CD8-positive, alpha-beta memory T cell (primary cell): ENCODE measurements around the gene MTA2. TPM values are rescaled to one million over a fixed set of nuclear protein-coding genes. Genes with fewer than 3 reads are reported as not detected.

Experiments
- CTCF ChIA-PET: fragments of 350-600 bp; sonication (Branson Sonifier 250); formaldehyde crosslinking; loops from one replicate; lab custom pipeline; 2021; ENCODE audit warnings: antibody characterized with exemption; lab: Charles Lee
- POLR2A ChIA-PET: fragments of 350-600 bp; sonication (Branson Sonifier 250); formaldehyde crosslinking; loops from one replicate; lab custom pipeline; 2021; ENCODE audit warnings: antibody characterized with exemption; lab: Charles Lee
- DNase-seq, 5 donors: peaks; one replicate each; pipeline versions ENCODE4 v3.0.0 to v3.0.0-alpha.2; 2020 to 2022; ENCODE audit warnings: mixed read lengths in 1 of 5
- H3K27ac ChIP-seq: one replicate; pipeline ENCODE4 v1.7.0; 2013; ENCODE audit warnings: low read depth, mild to moderate bottlenecking, low read length, moderate library complexity
- H3K27me3 ChIP-seq: 2 replicates; pipeline ENCODE4 v1.7.0; 2013; ENCODE audit warnings: low read length, mild to moderate bottlenecking; ENCODE audit not compliant: insufficient read depth, poor library complexity, severe bottlenecking
- H3K36me3 ChIP-seq: 2 replicates; pipeline ENCODE4 v1.7.0; 2013; ENCODE audit warnings: mild to moderate bottlenecking, low read length, moderate library complexity; ENCODE audit not compliant: insufficient read depth
- H3K4me1 ChIP-seq: 2 replicates; pipeline ENCODE4 v1.7.0; 2013; ENCODE audit warnings: mild to moderate bottlenecking, low read length, moderate library complexity; ENCODE audit not compliant: insufficient read depth
- H3K4me3 ChIP-seq: 2 replicates; pipeline ENCODE4 v1.7.0; 2013; ENCODE audit warnings: mild to moderate bottlenecking, low read length
- H3K9me3 ChIP-seq: 2 replicates; pipeline ENCODE4 v1.7.0; 2013; ENCODE audit warnings: mild to moderate bottlenecking, low read length
- H3K27ac Mint-ChIP-seq, 8 donors: one replicate each; pipeline ENCODE4 v1.8.0; 2020 to 2021; ENCODE audit warnings: mixed read lengths in 8 of 8, mild to moderate bottlenecking in 6 of 8, inconsistent platforms in 3 of 8, moderate library complexity in 3 of 8
- H3K27me3 Mint-ChIP-seq, 2 donors: one replicate each; pipeline ENCODE4 v1.8.0; 2020 to 2021; ENCODE audit warnings: mixed read lengths in 2 of 2, mild to moderate bottlenecking in 1 of 2, moderate library complexity in 1 of 2
- H3K36me3 Mint-ChIP-seq, 3 donors: one replicate each; pipeline ENCODE4 v1.8.0; 2020 to 2021; ENCODE audit warnings: mixed read lengths in 3 of 3, inconsistent platforms in 1 of 3, mild to moderate bottlenecking in 1 of 3
- H3K4me1 Mint-ChIP-seq, 3 donors: one replicate each; pipeline ENCODE4 v1.8.0; 2020 to 2021; ENCODE audit warnings: mixed read lengths in 3 of 3, inconsistent platforms in 1 of 3, mild to moderate bottlenecking in 1 of 3
- H3K4me3 Mint-ChIP-seq, 7 donors: one replicate each; pipeline ENCODE4 v1.8.0; 2020 to 2021; ENCODE audit warnings: mixed read lengths in 7 of 7, mild to moderate bottlenecking in 6 of 7, moderate library complexity in 4 of 7, inconsistent platforms in 2 of 7
- H3K9me3 Mint-ChIP-seq, 5 donors: one replicate each; pipeline ENCODE4 v1.8.0; 2020 to 2022; ENCODE audit warnings: mixed read lengths in 5 of 5, mild to moderate bottlenecking in 3 of 5, moderate library complexity in 2 of 5, inconsistent platforms in 1 of 5
- polyA plus RNA-seq: library from polyadenylated mRNA; unstranded; fragments of 300-500 nt; fragmentation: Illumina TruSeq; gene quantifications from one replicate; pipeline ENCODE4 v1.2.3, GENCODE V29; 2021
- total RNA-seq, 2 experiments: library from RNA; stranded (reverse); gene quantifications; one replicate each; pipeline ENCODE4 v1.2.3, GENCODE V29; 2021

The MTA2 gene
- total and polyA plus RNA-seq, 3 experiments from 2014 or later: 37.4 to 263 (median 248) TPM

DNA sequence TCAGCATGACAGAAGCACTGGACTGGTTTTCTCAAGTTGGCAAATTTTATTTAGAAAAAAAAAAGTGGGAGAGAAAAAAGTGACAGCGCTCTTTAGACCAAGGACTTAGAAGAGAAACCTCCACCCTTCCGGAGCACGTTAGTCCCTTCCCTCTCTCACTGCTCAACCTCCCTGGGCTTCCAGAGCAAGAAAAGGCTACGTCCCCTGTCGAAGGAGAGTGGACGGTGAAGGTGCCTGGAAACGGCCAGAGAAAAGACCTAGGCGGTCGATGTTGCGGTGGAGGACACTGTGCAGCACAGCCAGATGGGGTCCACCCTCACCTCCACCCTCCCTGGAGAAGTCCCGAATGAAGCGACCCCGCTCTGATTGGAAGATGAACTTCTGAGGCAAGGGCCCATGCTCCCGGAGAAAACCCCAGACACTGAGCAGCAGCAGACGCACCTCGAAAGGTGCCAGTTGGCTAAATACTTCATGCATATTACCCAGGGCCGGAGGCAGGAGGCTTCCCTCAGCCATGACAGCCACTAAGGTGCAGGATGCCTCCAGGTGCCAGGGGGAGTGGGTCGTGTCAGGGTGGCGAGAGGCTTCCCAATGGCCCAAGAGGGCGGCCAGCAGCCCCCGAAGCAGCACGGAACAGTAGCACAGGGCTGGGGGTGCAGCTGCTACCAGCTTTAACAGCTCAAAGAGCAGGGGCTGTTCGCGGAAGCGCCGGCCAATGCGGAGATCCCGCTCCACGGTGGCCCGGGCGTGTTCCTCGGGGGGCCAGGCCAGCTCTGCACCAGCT, 45.4 kb upstream of the MTA2 start:
- Histone ChIP-seq H3K9me3 (no peaks in the 10 kb centered on the region), H3K36me3 (peaks cover 14% of the 10 kb centered on the region), H3K27ac (peak overlapping the region; percentile 47), H3K27me3 (no peaks in the 10 kb centered on the region), H3K4me1 (peaks cover 26% of the 10 kb centered on the region), H3K4me3 (peak overlapping the region; percentile 11)
- no peak for DNase-seq
- ChIA-PET POLR2A (interaction anchor here (0.6 to 2.5 kb wide), 16 partner anchors 8 to 234 kb away, joined by 3 to 17 read pairs (median 7); partner anchors contain the start of genes B3GAT3, C11orf98, CSKMT and GNG3), CTCF (interaction anchor here (0.6 to 2.1 kb wide), 6 partner anchors 8 to 897 kb away, joined by 3 to 8 read pairs (median 4); partner anchors contain the start of genes C11orf98, CSKMT, LBHD1 and UQCC3)
- Mint-ChIP-seq H3K36me3 (peaks cover 0 to 50% (median 3%) of the 10 kb centered on the region in 3 donors), H3K27me3 (no peaks in the 10 kb centered on the region), H3K4me1 (peaks cover 20 to 44% (median 31%) of the 10 kb centered on the region in 3 donors), H3K27ac (peak overlapping the region; percentile 88 to 99 (median 98)), H3K9me3 (no peaks in the 10 kb centered on the region), H3K4me3 (peak overlapping the region; percentile 89 to 97 (median 96))

DNA sequence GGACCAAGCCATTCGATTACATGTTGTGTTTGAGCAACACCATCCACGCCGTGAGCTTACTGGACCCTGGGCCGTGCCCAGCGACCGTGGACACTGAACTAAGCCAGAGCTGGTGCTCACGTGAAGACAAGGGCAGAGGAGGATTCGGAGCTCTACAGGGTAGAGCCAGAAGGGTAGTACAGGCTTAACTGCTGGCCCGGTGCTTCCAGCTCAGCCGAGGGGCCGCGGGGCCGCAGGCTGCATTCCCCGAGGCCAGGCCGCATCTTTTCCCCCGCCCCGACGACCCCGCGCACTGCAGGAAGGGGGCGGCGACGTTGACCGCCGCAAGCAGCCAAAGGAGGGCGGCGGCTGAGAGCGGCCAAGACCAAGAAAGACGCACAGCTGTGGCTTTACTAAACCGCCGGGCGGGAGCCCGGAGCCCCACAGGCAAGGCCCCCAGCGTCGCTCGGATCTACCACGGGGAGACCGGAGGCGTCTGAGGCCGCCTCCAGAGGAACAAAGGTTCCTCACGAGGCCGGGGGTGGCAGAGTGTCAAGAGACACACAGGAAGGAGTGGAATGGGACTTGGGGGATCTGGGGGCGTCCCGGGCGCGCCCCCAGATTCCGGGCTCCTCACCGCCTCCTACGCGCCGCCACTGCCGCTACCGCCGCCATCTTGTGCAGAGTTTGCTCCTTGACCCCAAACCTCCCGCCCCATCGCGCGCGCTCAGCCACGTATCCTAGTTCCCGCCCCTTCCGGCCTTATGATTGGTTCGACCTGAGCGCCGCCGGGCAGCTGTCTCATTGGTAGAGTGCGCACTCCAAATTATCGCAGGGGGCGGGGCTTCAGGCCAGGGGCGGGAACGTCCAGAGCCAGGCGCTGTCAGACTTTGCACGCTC, 44.5 kb upstream of the MTA2 start, which contains the start of gene GANAB:
TSS of gene GANAB (minus strand) at position 668 of the 879 bp plus-strand sequence. CDS start at position 654, 14 bp downstream.
- H3K36me3 Mint-ChIP-seq: peaks cover 0 to 53% (median 3%) of the 10 kb centered on the region in 3 donors
- no peaks in the 10 kb centered on the region for H3K27me3 ChIP-seq
- peaks cover 19 to 40% (median 25%) of the 10 kb centered on the region in 3 donors for H3K4me1 Mint-ChIP-seq
- peak within 1 kb of the TSS; percentile 88 to 99 (median 98) for H3K27ac Mint-ChIP-seq
- ChIA-PET POLR2A (interaction anchor here (0.5 to 2.5 kb wide), 19 partner anchors 8 to 235 kb away, joined by 3 to 17 read pairs (median 4); partner anchors contain the start of genes B3GAT3, C11orf98, CSKMT and GNG3), CTCF (interaction anchor here (0.6 to 2.1 kb wide), 6 partner anchors 9 to 898 kb away, joined by 3 to 8 read pairs (median 6); partner anchors contain the start of genes B3GAT3, C11orf98, CSKMT and LBHD1)
- H3K4me3 Mint-ChIP-seq: peak within 1 kb of the TSS; percentile 89 to 97 (median 96)
- peak within 1 kb of the TSS; percentile 75 for H3K4me3 ChIP-seq
- H3K27me3 Mint-ChIP-seq: no peaks in the 10 kb centered on the region
- no peaks in the 10 kb centered on the region for H3K9me3 ChIP-seq
- peaks cover 14% of the 10 kb centered on the region for H3K36me3 ChIP-seq
- H3K9me3 Mint-ChIP-seq: no peaks in the 10 kb centered on the region
- peak; percentile 96 to 99 (median 98) for DNase-seq
- H3K4me1 ChIP-seq: peaks cover 24% of the 10 kb centered on the region
- H3K27ac ChIP-seq: peak within 1 kb of the TSS; percentile 77

DNA sequence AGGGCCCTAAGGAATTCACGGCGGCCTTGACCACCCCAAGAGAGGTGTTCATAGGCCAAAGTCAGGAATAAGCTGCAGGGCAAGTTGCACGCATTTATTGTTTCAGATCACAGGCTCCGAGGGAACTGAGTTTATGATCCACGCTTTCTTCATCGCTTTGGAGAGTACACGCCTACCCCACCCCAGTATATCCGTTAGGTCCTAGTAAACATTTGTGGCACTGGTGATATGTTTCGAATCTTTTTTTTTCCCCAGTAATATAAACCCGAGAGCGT, 43.9 kb upstream of the MTA2 start:
- Mint-ChIP-seq H3K9me3 (no peaks in the 10 kb centered on the region), H3K4me3 (peak overlapping the region; percentile 89 to 97 (median 96)), H3K4me1 (peaks cover 23 to 41% (median 30%) of the 10 kb centered on the region in 3 donors), H3K36me3 (peaks cover 0 to 53% (median 3%) of the 10 kb centered on the region in 3 donors), H3K27ac (peak overlapping the region; percentile 88 to 99 (median 98)), H3K27me3 (no peaks in the 10 kb centered on the region)
- H3K27me3 ChIP-seq: no peaks in the 10 kb centered on the region
- DNase-seq: peak in 1 of 5 donors; percentile 15
- H3K36me3 ChIP-seq: peaks cover 14% of the 10 kb centered on the region
- peak overlapping the region; percentile 75 for H3K4me3 ChIP-seq
- H3K27ac ChIP-seq: peak overlapping the region; percentile 77
- H3K4me1 ChIP-seq: peaks cover 29% of the 10 kb centered on the region
- H3K9me3 ChIP-seq: no peaks in the 10 kb centered on the region
- ChIA-PET CTCF (interaction anchor here (1.0 to 1.9 kb wide), 5 partner anchors 9 to 124 kb away, joined by 3 to 8 read pairs (median 5); partner anchors contain the start of genes B3GAT3, C11orf98, CSKMT and TUT1), POLR2A (interaction anchor here (0.6 to 2.5 kb wide), 10 partner anchors 10 to 211 kb away, joined by 3 to 17 read pairs (median 8); partner anchors contain the start of genes B3GAT3, C11orf98, CSKMT and HNRNPUL2)

DNA sequence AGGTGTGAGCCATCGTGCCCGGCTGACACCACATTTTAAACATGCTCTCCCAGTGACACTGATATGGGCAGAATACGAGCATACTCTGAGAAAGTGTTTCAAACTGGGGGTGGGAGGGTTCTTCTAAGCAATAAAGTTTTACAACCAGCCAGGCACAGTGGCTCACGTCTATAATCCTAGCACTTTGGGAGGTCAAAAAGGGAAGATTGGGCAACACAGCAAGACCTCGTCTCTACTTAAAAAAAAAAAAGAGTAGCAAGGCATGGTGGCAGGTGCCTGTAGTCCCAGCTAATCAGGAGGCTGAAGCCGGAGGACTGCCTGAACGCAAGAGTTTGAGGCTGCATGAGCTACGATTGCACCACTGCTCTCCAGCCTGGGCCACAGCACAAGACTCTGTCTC, 42.6 kb upstream of the MTA2 start:
- H3K9me3 Mint-ChIP-seq: no peaks in the 10 kb centered on the region
- no peak overlapping the region for H3K27ac ChIP-seq
- H3K4me1 ChIP-seq: peaks cover 38% of the 10 kb centered on the region
- DNase-seq: no peak
- peak overlapping the region; percentile 26 to 89 (median 43) for H3K4me3 Mint-ChIP-seq
- peaks cover 15% of the 10 kb centered on the region for H3K36me3 ChIP-seq
- ChIA-PET CTCF (interaction anchor here (0.9 to 1.9 kb wide), 3 partner anchors 10 to 53 kb away, joined by 3 to 5 read pairs (median 4); partner anchors contain the start of gene TUT1), POLR2A (interaction anchor here (1.0 kb wide), 1 partner anchor 11 kb away, joined by 3 read pairs; no protein-coding TSS in a partner anchor)
- no peak overlapping the region for H3K4me3 ChIP-seq
- no peaks in the 10 kb centered on the region for H3K27me3 ChIP-seq
- peaks cover 0 to 49% (median 4%) of the 10 kb centered on the region in 3 donors for H3K36me3 Mint-ChIP-seq
- no peaks in the 10 kb centered on the region for H3K27me3 Mint-ChIP-seq
- H3K9me3 ChIP-seq: no peaks in the 10 kb centered on the region
- H3K27ac Mint-ChIP-seq: peak overlapping the region in 3 of 8 donors; percentile 47 to 88 (median 78)
- peaks cover 29 to 50% (median 39%) of the 10 kb centered on the region in 3 donors for H3K4me1 Mint-ChIP-seq

DNA sequence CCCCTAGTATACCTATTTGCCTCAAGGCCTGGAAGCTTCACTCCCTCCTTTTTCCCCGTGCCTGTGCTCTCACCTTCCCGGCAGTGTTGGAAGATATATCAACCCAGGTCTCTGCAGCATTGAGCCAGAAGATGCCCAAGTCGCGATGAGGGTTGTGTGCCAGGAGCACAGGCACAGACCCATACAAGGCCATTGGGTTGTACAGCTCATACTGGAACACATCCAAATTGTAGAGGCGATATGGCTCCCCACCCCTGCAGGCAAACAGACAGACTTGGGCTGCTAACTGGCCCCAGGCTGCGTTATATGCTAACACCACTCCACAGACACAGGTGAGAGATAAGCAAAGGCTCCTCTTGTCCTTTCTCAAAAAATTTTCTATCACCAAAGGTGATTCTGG, 30.8 kb upstream of the MTA2 start:
- peaks cover 11% of the 10 kb centered on the region for H3K4me1 ChIP-seq
- Mint-ChIP-seq H3K9me3 (no peaks in the 10 kb centered on the region), H3K27ac (peak overlapping the region in 4 of 8 donors; percentile 51 to 80 (median 66)), H3K27me3 (no peaks in the 10 kb centered on the region), H3K4me1 (peaks cover 10 to 18% (median 18%) of the 10 kb centered on the region in 3 donors), H3K36me3 (peaks cover 18 to 83% (median 23%) of the 10 kb centered on the region in 3 donors), H3K4me3 (no peak overlapping the region)
- POLR2A ChIA-PET: no interaction called here
- no peak for DNase-seq
- H3K9me3 ChIP-seq: no peaks in the 10 kb centered on the region
- CTCF ChIA-PET: interaction anchor here (1.1 to 1.4 kb wide), 2 partner anchors 23 to 40 kb away, joined by 3 read pairs; no protein-coding TSS in a partner anchor
- H3K36me3 ChIP-seq: peaks cover 65% of the 10 kb centered on the region
- no peak overlapping the region for H3K27ac ChIP-seq
- H3K4me3 ChIP-seq: no peak overlapping the region
- no peaks in the 10 kb centered on the region for H3K27me3 ChIP-seq

DNA sequence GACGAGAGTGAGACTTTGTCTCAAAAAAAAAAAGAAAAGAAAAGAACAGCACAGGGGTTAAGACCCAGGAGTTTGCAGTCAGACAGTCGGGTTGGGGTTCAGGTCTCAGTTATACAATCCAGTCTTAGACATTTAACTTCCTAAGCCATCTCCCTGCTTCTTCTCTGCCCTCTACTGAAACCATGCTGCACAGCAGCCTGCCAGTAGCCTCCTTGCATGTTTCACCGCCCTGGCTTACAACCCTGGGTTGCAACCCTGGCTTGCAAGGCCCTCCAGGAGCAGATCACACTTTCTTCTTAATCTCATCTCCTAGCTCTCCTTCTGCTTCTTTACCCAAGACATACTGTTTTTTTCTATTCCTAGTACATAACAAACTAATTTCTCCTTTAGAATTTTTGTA, 26.0 kb upstream of the MTA2 start:
- H3K4me1 ChIP-seq: no peaks in the 10 kb centered on the region
- no peak overlapping the region for H3K4me3 ChIP-seq
- Mint-ChIP-seq H3K4me1 (peaks cover 0 to 5% (median 0%) of the 10 kb centered on the region in 3 donors), H3K27ac (peak overlapping the region in 3 of 8 donors; percentile 18 to 89 (median 73)), H3K27me3 (peaks cover 0 to 1% of the 10 kb centered on the region in 2 donors), H3K4me3 (no peak overlapping the region), H3K36me3 (peaks cover 11 to 77% (median 15%) of the 10 kb centered on the region in 3 donors), H3K9me3 (no peaks in the 10 kb centered on the region)
- no peak for DNase-seq
- no peak overlapping the region for H3K27ac ChIP-seq
- POLR2A ChIA-PET: interaction anchor here (0.7 kb wide), 1 partner anchor 116 kb away, joined by 16 read pairs; no protein-coding TSS in a partner anchor
- H3K36me3 ChIP-seq: peaks cover 63% of the 10 kb centered on the region
- CTCF ChIA-PET: interaction anchor here (1.1 to 2.3 kb wide), 2 partner anchors 10 to 17 kb away, joined by 3 to 5 read pairs; no protein-coding TSS in a partner anchor
- no peaks in the 10 kb centered on the region for H3K9me3 ChIP-seq
- H3K27me3 ChIP-seq: no peaks in the 10 kb centered on the region
